Effector CD8-positive, alpha-beta T cell (primary cell): Measurements from ENCODE around the gene EWSR1.

Experiments
- DNase-seq: peaks from one replicate; lab custom pipeline; 2025; lab: John Stamatoyannopoulos, UW

EWSR1 gene

GRCh38 chr22:29269731-29270474, 1.8 kb downstream of the EWSR1 start:
- DNase-seq, result no peak

GRCh38 chr22:29270475-29271271, 2.6 kb downstream of the EWSR1 start:
- no peak for DNase-seq

GRCh38 chr22:29272624-29273023, 4.6 kb downstream of the EWSR1 start:
- DNase-seq, result no peak

GRCh38 chr22:29275167-29275566, 7.1 kb downstream of the EWSR1 start:
- DNase-seq, result no peak

- no peak for DNase-seq
Measured at GRCh38 chr22:29275819-29276565, 7.9 kb downstream of the EWSR1 start.

GRCh38 chr22:29277927-29278326, 9.9 kb downstream of the EWSR1 start:
- no peak for DNase-seq

GRCh38 chr22:29284196-29284595, 16.1 kb downstream of the EWSR1 start:
- no peak for DNase-seq

GRCh38 chr22:29288837-29289236, 20.8 kb downstream of the EWSR1 start:
- DNase-seq, result no peak

- no peak for DNase-seq
Measured at GRCh38 chr22:29290061-29290460, 22.0 kb downstream of the EWSR1 start.

- no peak for DNase-seq
Measured at GRCh38 chr22:29291215-29291614, 23.1 kb downstream of the EWSR1 start.

GRCh38 chr22:29292379-29292778, 24.3 kb downstream of the EWSR1 start:
- no peak for DNase-seq

- no peak for DNase-seq
Measured at GRCh38 chr22:29298641-29299040, 30.6 kb downstream of the EWSR1 start.

- DNase-seq, result no peak
Measured at GRCh38 chr22:29299136-29299900, 31.2 kb downstream of the EWSR1 start.

- DNase-seq, result no peak
Measured at GRCh38 chr22:29300467-29300806, 32.4 kb downstream of the EWSR1 start.

- no peak for DNase-seq
Measured at GRCh38 chr22:29300807-29301601, 32.9 kb downstream of the EWSR1 start.

- no peak for DNase-seq
Measured at GRCh38 chr22:29301716-29302401, 33.8 kb downstream of the EWSR1 start.

- no peak for DNase-seq
Measured at GRCh38 chr22:29302402-29302680, 34.3 kb downstream of the EWSR1 start.

GRCh38 chr22:29302681-29303465, 34.8 kb downstream of the EWSR1 start:
- no peak for DNase-seq

- DNase-seq, result no peak
Measured at GRCh38 chr22:29305836-29306174, 37.7 kb downstream of the EWSR1 start.

- DNase-seq, result no peak
Measured at GRCh38 chr22:29306175-29306834, 38.2 kb downstream of the EWSR1 start, which contains the start of gene GAS2L1. Gene GAS2L1 (plus strand): TSS chr22:29306650. CDS start chr22:29308106, 1,456 bp downstream.
